GM23338 (cell line): ENCODE measurements around the gene DNAJC4. TPM values are rescaled to one million over a fixed set of nuclear protein-coding genes. Genes with fewer than 3 reads are reported as not detected.

Experiments
- ATAC-seq: fragments of 200-7000 bp; cut with Tn5 transposase; 3 replicates; pipeline ENCODE4 v1.9.1; 2020
- DNase-seq: peaks from one replicate; pipeline ENCODE4 v3.0.0-alpha.2; 2015; ENCODE audit warnings: low spot score
- H2AFZ ChIP-seq: fragments of 200-600 bp; sonication (generic); 2 replicates; pipeline ENCODE4 v1.8.0; 2016; ENCODE audit warnings: antibody characterized with exemption, mild to moderate bottlenecking, moderate library complexity
- H3F3A ChIP-seq: fragments of 200-600 bp; sonication (generic); replicated peaks from 2 replicates; pipeline ENCODE4 v1.8.0; 2017; ENCODE audit warnings: antibody characterized with exemption, mixed run types, low read depth
- H3K27ac ChIP-seq: fragments of 200-600 bp; sonication (generic); 2 replicates; pipeline ENCODE4 v1.6.1; 2016; ENCODE audit warnings: low read depth
- H3K27me3 ChIP-seq: fragments of 200-600 bp; sonication (generic); 2 replicates; pipeline ENCODE4 v1.8.0; 2016; ENCODE audit warnings: mild to moderate bottlenecking, mixed run types, moderate library complexity; ENCODE audit not compliant: insufficient read depth
- H3K36me3 ChIP-seq: fragments of 200-600 bp; sonication (generic); 2 replicates; pipeline ENCODE4 v1.8.0; 2016; ENCODE audit warnings: mild to moderate bottlenecking; ENCODE audit not compliant: insufficient read depth
- H3K4me1 ChIP-seq: fragments of 200-600 bp; sonication (generic); 2 replicates; pipeline ENCODE4 v1.8.0; 2016; ENCODE audit warnings: mild to moderate bottlenecking, moderate library complexity; ENCODE audit not compliant: insufficient read depth
- H3K4me2 ChIP-seq: fragments of 200-600 bp; sonication (generic); 2 replicates; pipeline ENCODE4 v1.7.1; 2017; ENCODE audit warnings: mixed run types
- H3K4me3 ChIP-seq: fragments of 200-600 bp; sonication (generic); 2 replicates; pipeline ENCODE4 v1.6.1; 2016; ENCODE audit warnings: mixed run types
- H3K79me2 ChIP-seq: fragments of 200-600 bp; sonication (generic); replicated peaks from 2 replicates; pipeline ENCODE4 v1.8.0; 2017; ENCODE audit warnings: mild to moderate bottlenecking; ENCODE audit not compliant: insufficient read depth
- H3K9me2 ChIP-seq: fragments of 200-600 bp; sonication (generic); 2 replicates; pipeline ENCODE4 v1.8.0; 2017; ENCODE audit not compliant: insufficient read depth
- H4K20me1 ChIP-seq: fragments of 200-600 bp; sonication (generic); replicated peaks from 2 replicates; pipeline ENCODE4 v1.8.0; 2017; ENCODE audit warnings: mild to moderate bottlenecking; ENCODE audit not compliant: insufficient read depth
- H3K27ac Mint-ChIP-seq: 2 replicates; pipeline ENCODE4 v1.8.0; 2020; ENCODE audit warnings: inconsistent platforms, mild to moderate bottlenecking, moderate library complexity, mixed read lengths
- H3K27me3 Mint-ChIP-seq: 3 replicates; pipeline ENCODE4 v1.8.0; 2022; ENCODE audit warnings: low read depth, mild to moderate bottlenecking, moderate library complexity, mixed read lengths, inconsistent platforms; ENCODE audit not compliant: insufficient read depth, poor library complexity
- H3K36me3 Mint-ChIP-seq: 3 replicates; pipeline ENCODE4 v1.8.0; 2021; ENCODE audit warnings: low read depth, mild to moderate bottlenecking, inconsistent platforms, moderate library complexity, mixed read lengths
- H3K4me1 Mint-ChIP-seq: 3 replicates; pipeline ENCODE4 v1.8.0; 2020; ENCODE audit warnings: mild to moderate bottlenecking, inconsistent platforms, mixed read lengths
- H3K4me3 Mint-ChIP-seq: 3 replicates; pipeline ENCODE4 v1.8.0; 2021; ENCODE audit warnings: moderate library complexity, mild to moderate bottlenecking, inconsistent platforms, mixed read lengths
- H3K9me3 Mint-ChIP-seq: 3 replicates; pipeline ENCODE4 v1.8.0; 2020; ENCODE audit warnings: moderate library complexity, mild to moderate bottlenecking, inconsistent platforms, mixed read lengths
- EZH2phosphoT487 ChIP-seq: fragments of 200-600 bp; sonication (generic); IDR thresholded peaks from one replicate; pipeline ENCODE4 v1.8.1; 2018; ENCODE audit warnings: antibody characterized with exemption; ENCODE audit not compliant: unreplicated experiment
- JUNB ChIP-seq: IDR thresholded peaks from one replicate; pipeline ENCODE4 v1.6.1; 2016; ENCODE audit warnings: antibody characterized with exemption; ENCODE audit not compliant: unreplicated experiment
- polyA plus RNA-seq: library from polyadenylated mRNA; unstranded; fragments of >200 nt; fragmentation: Nextera tagmentation; extraction: Ambion mirVana; gene quantifications from 2 replicates; pipeline ENCODE4 v1.2.1, GENCODE V29; 2016
- total RNA-seq: library from RNA; depleted of rRNA; stranded (reverse); fragments of >200 nt; shearing (Covaris generic); gene quantifications from 2 replicates; pipeline ENCODE4 v1.2.3, GENCODE V29; 2014
- TF ChIP-seq, protein P1 (sequence below): fragments of 250-450 bp; sonication (Bioruptor Pico); IDR thresholded peaks from 2 replicates; pipeline ENCODE4 v1.5.0; 2020; ENCODE audit warnings: mild to moderate bottlenecking, moderate library complexity

DNAJC4 gene
- total and polyA plus RNA-seq, 2 experiments from 2014 or later: 10.5 to 34.4 TPM

DNA sequence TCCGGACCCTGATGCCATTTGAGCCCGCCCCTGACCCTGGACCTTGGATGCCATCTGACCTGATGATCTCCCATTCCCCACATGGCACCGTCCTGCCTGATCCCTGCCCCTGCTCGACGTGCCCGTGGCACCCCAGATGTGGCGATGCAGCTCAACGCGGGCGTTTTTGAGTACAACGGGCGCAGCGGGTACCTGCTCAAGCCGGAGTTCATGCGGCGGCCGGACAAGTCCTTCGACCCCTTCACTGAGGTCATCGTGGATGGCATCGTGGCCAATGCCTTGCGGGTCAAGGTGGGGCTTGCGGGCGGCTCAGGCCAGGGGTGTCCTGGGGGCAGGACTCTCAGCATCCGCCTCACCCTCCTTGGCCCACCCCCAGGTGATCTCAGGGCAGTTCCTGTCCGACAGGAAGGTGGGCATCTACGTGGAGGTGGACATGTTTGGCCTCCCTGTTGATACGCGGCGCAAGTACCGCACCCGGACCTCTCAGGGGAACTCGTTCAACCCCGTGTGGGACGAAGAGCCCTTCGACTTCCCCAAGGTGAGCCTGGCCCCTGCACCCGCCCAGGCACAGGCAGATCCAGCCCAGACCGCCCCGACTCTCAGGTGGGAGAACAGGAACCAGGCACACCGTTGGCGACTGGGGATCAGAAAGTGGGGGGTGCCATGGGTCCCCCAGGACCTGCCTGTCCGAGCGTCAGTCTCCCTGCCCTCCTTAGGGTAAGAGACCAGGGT lies 32.1 kb downstream of the DNAJC4 start:
- H3K4me2 ChIP-seq: no peak overlapping the region
- no peak for ATAC-seq
- no peak overlapping the region for H2AFZ ChIP-seq
- no peak for DNase-seq
- no peak overlapping the region for H3K4me3 ChIP-seq
- H3K79me2 ChIP-seq: no peaks in the 10 kb centered on the region
- 0 out of 2 replicates have a peak, but pooled peaks cover 4% of the 10 kb centered on the region for H3F3A ChIP-seq
- Mint-ChIP-seq H3K27ac (no peak overlapping the region), H3K27me3 (peaks cover 14% of the 10 kb centered on the region), H3K4me3 (no peak overlapping the region), H3K9me3 (no peaks in the 10 kb centered on the region), H3K36me3 (peaks cover 73% of the 10 kb centered on the region), H3K4me1 (peaks cover 7% of the 10 kb centered on the region; the same call in 2 of the 3 replicates)
- TF ChIP-seq, protein P1, sequence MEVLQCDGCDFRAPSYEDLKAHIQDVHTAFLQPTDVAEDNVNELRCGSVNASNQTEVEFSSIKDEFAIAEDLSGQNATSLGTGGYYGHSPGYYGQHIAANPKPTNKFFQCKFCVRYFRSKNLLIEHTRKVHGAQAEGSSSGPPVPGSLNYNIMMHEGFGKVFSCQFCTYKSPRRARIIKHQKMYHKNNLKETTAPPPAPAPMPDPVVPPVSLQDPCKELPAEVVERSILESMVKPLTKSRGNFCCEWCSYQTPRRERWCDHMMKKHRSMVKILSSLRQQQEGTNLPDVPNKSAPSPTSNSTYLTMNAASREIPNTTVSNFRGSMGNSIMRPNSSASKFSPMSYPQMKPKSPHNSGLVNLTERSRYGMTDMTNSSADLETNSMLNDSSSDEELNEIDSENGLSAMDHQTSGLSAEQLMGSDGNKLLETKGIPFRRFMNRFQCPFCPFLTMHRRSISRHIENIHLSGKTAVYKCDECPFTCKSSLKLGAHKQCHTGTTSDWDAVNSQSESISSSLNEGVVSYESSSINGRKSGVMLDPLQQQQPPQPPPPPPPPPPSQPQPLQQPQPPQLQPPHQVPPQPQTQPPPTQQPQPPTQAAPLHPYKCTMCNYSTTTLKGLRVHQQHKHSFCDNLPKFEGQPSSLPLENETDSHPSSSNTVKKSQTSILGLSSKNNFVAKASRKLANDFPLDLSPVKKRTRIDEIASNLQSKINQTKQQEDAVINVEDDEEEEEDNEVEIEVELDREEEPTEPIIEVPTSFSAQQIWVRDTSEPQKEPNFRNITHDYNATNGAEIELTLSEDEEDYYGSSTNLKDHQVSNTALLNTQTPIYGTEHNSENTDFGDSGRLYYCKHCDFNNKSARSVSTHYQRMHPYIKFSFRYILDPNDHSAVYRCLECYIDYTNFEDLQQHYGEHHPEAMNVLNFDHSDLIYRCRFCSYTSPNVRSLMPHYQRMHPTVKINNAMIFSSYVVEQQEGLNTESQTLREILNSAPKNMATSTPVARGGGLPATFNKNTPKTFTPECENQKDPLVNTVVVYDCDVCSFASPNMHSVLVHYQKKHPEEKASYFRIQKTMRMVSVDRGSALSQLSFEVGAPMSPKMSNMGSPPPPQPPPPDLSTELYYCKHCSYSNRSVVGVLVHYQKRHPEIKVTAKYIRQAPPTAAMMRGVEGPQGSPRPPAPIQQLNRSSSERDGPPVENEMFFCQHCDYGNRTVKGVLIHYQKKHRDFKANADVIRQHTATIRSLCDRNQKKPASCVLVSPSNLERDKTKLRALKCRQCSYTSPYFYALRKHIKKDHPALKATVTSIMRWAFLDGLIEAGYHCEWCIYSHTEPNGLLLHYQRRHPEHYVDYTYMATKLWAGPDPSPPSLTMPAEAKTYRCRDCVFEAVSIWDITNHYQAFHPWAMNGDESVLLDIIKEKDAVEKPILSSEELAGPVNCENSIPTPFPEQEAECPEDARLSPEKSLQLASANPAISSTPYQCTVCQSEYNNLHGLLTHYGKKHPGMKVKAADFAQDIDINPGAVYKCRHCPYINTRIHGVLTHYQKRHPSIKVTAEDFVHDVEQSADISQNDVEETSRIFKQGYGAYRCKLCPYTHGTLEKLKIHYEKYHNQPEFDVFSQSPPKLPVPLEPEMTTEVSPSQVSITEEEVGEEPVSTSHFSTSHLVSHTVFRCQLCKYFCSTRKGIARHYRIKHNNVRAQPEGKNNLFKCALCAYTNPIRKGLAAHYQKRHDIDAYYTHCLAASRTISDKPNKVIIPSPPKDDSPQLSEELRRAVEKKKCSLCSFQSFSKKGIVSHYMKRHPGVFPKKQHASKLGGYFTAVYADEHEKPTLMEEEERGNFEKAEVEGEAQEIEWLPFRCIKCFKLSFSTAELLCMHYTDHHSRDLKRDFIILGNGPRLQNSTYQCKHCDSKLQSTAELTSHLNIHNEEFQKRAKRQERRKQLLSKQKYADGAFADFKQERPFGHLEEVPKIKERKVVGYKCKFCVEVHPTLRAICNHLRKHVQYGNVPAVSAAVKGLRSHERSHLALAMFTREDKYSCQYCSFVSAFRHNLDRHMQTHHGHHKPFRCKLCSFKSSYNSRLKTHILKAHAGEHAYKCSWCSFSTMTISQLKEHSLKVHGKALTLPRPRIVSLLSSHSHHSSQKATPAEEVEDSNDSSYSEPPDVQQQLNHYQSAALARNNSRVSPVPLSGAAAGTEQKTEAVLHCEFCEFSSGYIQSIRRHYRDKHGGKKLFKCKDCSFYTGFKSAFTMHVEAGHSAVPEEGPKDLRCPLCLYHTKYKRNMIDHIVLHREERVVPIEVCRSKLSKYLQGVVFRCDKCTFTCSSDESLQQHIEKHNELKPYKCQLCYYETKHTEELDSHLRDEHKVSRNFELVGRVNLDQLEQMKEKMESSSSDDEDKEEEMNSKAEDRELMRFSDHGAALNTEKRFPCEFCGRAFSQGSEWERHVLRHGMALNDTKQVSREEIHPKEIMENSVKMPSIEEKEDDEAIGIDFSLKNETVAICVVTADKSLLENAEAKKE (CRISPR knock-in tag): no peak
- TF ChIP-seq JUNB (no peak), EZH2phosphoT487 (no peak)
- H3K27ac ChIP-seq: no peak overlapping the region
- H3K4me1 ChIP-seq: no peaks in the 10 kb centered on the region
- H4K20me1 ChIP-seq: 0 out of 2 replicates have a peak, but pooled peaks cover 4% of the 10 kb centered on the region
- no peaks in the 10 kb centered on the region for H3K9me2 ChIP-seq
- H3K27me3 ChIP-seq: no peaks in the 10 kb centered on the region
- peaks cover 6% of the 10 kb centered on the region for H3K36me3 ChIP-seq
